PC-9 (cell line): ENCODE results near the gene NUP188. TPM values are rescaled to one million over a fixed set of nuclear protein-coding genes. Genes with fewer than 3 reads are reported as not detected.

Experiments
- BruUV-seq: library from RNA; stranded (reverse); fragments of 400-500 nt; replicated peaks from 2 replicates; lab custom pipeline; 2021; lab: Mats Ljungman, UMichigan
- CTCF ChIA-PET: fragments of 300-600 bp; sonication (Branson Sonifier 250); formaldehyde crosslinking; loops from one replicate; lab custom pipeline; 2022; ENCODE audit warnings: antibody characterized with exemption; lab: Charles Lee
- POLR2A ChIA-PET: fragments of 300-600 bp; sonication (Branson Sonifier 250); formaldehyde crosslinking; loops from one replicate; lab custom pipeline; 2022; ENCODE audit warnings: antibody characterized with exemption; ENCODE audit not compliant: unreplicated experiment; lab: Charles Lee
- DNase-seq, 2 experiments: peaks; one replicate each; pipeline versions ENCODE4 v3.0.0 to v3.0.0-alpha.2; 2015 to 2022; ENCODE audit warnings: mixed read lengths in 1 of 2
- H2AFZ ChIP-seq: fragments of 200-600 bp; sonication (generic); 2 replicates; pipeline ENCODE4 v1.8.1; 2017; ENCODE audit warnings: antibody characterized with exemption
- H3F3A ChIP-seq: fragments of 200-600 bp; sonication (generic); 2 replicates; pipeline ENCODE4 v1.8.1; 2017; ENCODE audit warnings: antibody characterized with exemption, mild to moderate bottlenecking, low read depth; ENCODE audit not compliant: insufficient read depth
- H3K27ac ChIP-seq: fragments of 200-600 bp; sonication (generic); 2 replicates; pipeline ENCODE4 v1.6.1; 2016; ENCODE audit warnings: mixed run types
- H3K27me3 ChIP-seq: fragments of 200-600 bp; sonication (generic); 2 replicates; pipeline ENCODE4 v1.6.1; 2016; ENCODE audit warnings: low read depth, mixed run types; ENCODE audit not compliant: insufficient read depth
- H3K36me3 ChIP-seq: fragments of 200-600 bp; sonication (generic); 2 replicates; pipeline ENCODE4 v1.6.1; 2016; ENCODE audit warnings: low read depth, mixed run types
- H3K4me1 ChIP-seq: fragments of 200-600 bp; sonication (generic); replicated peaks from 2 replicates; pipeline ENCODE4 v1.6.1; 2016; ENCODE audit warnings: mixed run types; ENCODE audit not compliant: insufficient read depth
- H3K4me2 ChIP-seq: fragments of 200-600 bp; sonication (generic); 2 replicates; pipeline ENCODE4 v1.6.1; 2017; ENCODE audit warnings: mixed run types
- H3K4me3 ChIP-seq: fragments of 200-600 bp; sonication (generic); 2 replicates; pipeline ENCODE4 v1.6.1; 2016; ENCODE audit warnings: mixed run types
- H3K79me2 ChIP-seq: fragments of 200-600 bp; sonication (generic); 2 replicates; pipeline ENCODE4 v1.6.1; 2017; ENCODE audit warnings: low read depth, mixed run types
- H3K9me2 ChIP-seq: fragments of 200-600 bp; sonication (generic); 2 replicates; pipeline ENCODE4 v1.8.1; 2017; ENCODE audit warnings: mild to moderate bottlenecking; ENCODE audit not compliant: insufficient read depth
- H3K9me3 ChIP-seq: fragments of 200-600 bp; sonication (generic); 2 replicates; pipeline ENCODE4 v1.8.1; 2016; ENCODE audit warnings: low read depth; ENCODE audit not compliant: insufficient read depth
- H4K20me1 ChIP-seq: fragments of 200-600 bp; sonication (generic); 2 replicates; pipeline ENCODE4 v1.8.1; 2017; ENCODE audit not compliant: insufficient read depth
- EZH2 ChIP-seq: fragments of 200-600 bp; sonication (generic); IDR thresholded peaks from 2 replicates; pipeline ENCODE4 v1.8.0; 2017; ENCODE audit warnings: antibody characterized with exemption, low read depth
- intact Hi-C: fragments of 100-400 bp; cut with micrococcal nuclease; formaldehyde crosslinking; loops from one replicate; pipeline ENCODE4 v1.10.0; 2022; ENCODE audit not compliant: unreplicated experiment
- total RNA-seq: library from RNA; stranded (reverse); gene quantifications from 2 replicates; pipeline ENCODE4 v1.2.3, GENCODE V29; 2021
- TF ChIP-seq, protein P1 (sequence below): fragments of 200-600 bp; sonication (generic); conservative IDR thresholded peaks from 2 replicates; pipeline ENCODE4 v1.6.1; 2017; ENCODE audit warnings: mixed run types, antibody characterized with exemption, mild to moderate bottlenecking, moderate library complexity

The NUP188 gene
- total RNA-seq, 1 experiment from 2014 or later: 90.0 TPM

DNA sequence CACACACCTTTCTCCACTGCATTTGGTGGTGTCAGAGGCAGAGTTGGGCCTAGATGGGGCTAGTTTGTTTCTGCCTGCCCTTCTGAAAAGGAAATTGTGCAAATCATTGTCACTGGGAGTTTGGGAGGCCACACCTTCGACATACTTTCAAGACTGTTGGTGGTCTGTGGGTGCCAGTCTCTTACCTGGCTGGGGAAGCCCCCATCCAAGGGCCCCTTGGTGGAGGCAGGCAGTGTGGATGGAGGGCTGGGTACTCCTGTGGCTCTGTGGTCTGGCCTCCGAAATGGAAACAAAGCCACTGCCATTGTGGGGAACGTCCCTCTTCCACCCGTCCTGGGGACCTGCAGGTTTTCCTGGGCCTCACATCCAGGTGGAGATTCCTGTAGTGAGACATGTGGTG, 37.6 kb upstream of the NUP188 start:
- H3K36me3 ChIP-seq: peaks cover 15% of the 10 kb centered on the region; the same call in 1 of the 2 replicates
- CTCF ChIA-PET: interaction anchor here (0.5 kb wide), 1 partner anchor 192 kb away, joined by 3 read pairs; no protein-coding TSS in a partner anchor
- no peak for TF ChIP-seq EZH2
- TF ChIP-seq, protein P1, sequence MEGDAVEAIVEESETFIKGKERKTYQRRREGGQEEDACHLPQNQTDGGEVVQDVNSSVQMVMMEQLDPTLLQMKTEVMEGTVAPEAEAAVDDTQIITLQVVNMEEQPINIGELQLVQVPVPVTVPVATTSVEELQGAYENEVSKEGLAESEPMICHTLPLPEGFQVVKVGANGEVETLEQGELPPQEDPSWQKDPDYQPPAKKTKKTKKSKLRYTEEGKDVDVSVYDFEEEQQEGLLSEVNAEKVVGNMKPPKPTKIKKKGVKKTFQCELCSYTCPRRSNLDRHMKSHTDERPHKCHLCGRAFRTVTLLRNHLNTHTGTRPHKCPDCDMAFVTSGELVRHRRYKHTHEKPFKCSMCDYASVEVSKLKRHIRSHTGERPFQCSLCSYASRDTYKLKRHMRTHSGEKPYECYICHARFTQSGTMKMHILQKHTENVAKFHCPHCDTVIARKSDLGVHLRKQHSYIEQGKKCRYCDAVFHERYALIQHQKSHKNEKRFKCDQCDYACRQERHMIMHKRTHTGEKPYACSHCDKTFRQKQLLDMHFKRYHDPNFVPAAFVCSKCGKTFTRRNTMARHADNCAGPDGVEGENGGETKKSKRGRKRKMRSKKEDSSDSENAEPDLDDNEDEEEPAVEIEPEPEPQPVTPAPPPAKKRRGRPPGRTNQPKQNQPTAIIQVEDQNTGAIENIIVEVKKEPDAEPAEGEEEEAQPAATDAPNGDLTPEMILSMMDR: no peak
- BruUV-seq: no TSS peak
- no peaks in the 10 kb centered on the region for H3K9me3 ChIP-seq
- H3K27me3 ChIP-seq: no peaks in the 10 kb centered on the region
- no peak overlapping the region for H3K4me2 ChIP-seq
- no peaks in the 10 kb centered on the region for H3K9me2 ChIP-seq
- no peak overlapping the region for H3K4me3 ChIP-seq
- H3F3A ChIP-seq: peaks cover 39% of the 10 kb centered on the region
- no peak for DNase-seq
- peaks cover 48% of the 10 kb centered on the region for H3K79me2 ChIP-seq
- intact Hi-C loops: loop anchor here (5.0 kb wide), 1 partner anchor 223 kb away; the partner anchor contains the start of gene SET
- peak overlapping the region; percentile 96; the same call in 1 of the 2 replicates for H3K27ac ChIP-seq
- peaks cover 44% of the 10 kb centered on the region for H3K4me1 ChIP-seq
- POLR2A ChIA-PET: no interaction called here
- H4K20me1 ChIP-seq: no peaks in the 10 kb centered on the region
- H2AFZ ChIP-seq: no peak overlapping the region

DNA sequence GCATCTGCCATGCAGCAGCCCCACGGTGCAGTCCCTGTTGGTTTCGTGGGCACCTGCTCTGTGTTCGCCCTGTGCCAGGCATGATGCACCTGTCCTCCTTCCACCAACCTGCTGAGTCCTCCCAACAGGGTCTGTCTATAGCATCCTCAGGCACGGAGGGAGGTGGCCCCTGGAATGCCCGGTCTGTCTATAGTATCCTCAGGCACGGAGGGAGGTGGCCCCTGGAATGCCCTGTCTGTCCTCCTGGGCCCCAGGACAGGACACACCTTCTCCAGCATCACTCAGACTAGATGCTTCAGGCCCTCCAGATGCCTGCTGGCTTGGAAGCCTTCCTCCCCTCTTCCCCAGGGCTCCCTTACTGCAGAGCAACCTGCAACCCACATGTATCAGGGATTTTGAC, 36.6 kb upstream of the NUP188 start:
- Histone ChIP-seq H3K27ac (peak overlapping the region; percentile 96), H3K36me3 (peaks cover 15% of the 10 kb centered on the region; the same call in 1 of the 2 replicates), H3K4me2 (peak overlapping the region; percentile 73), H2AFZ (no peak overlapping the region), H3K4me1 (peaks cover 44% of the 10 kb centered on the region), H3F3A (peaks cover 36% of the 10 kb centered on the region), H3K9me3 (no peaks in the 10 kb centered on the region), H3K79me2 (peaks cover 46% of the 10 kb centered on the region), H4K20me1 (no peaks in the 10 kb centered on the region), H3K4me3 (no peak overlapping the region), H3K27me3 (no peaks in the 10 kb centered on the region), H3K9me2 (no peaks in the 10 kb centered on the region)
- intact Hi-C loops: loop anchor here (5.0 kb wide), 1 partner anchor 224 kb away; the partner anchor contains the start of gene SET
- BruUV-seq: no TSS peak
- CTCF ChIA-PET: interaction anchor here (0.5 to 0.6 kb wide), 2 partner anchors 15 to 757 kb away, joined by 3 to 11 read pairs; no protein-coding TSS in a partner anchor
- peak in 1 of 2 experiments; percentile 31 for DNase-seq
- POLR2A ChIA-PET: interaction anchor here (0.5 to 0.7 kb wide), 4 partner anchors 9 to 603 kb away, joined by 3 to 20 read pairs (median 6); no protein-coding TSS in a partner anchor
- TF ChIP-seq, protein P1: no peak
- no peak for TF ChIP-seq EZH2

DNA sequence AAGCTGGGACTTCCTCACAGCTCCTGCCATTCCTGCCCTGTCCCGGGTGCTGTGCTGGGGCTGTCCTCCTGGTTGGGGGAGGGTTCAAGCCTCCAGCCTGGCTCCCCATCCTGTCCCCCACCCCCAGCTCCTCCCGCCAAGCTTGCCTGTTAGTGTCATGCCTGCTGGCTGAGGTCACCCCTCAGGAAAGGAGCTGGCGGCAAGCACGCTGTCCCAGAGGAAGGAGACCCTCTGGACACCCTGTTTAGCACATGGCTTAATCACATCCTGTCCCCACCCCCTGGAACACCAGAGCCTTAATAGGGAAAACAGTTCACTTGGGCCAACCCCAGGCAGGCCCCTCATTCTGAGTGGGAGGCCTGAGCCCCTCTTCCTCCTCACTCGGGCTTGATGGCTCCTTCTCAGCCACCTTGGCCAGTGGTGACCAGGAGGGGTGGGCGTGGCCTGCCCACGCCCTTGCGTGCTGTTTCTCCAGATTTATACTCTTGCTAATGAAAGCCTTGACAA, 35.9 kb upstream of the NUP188 start:
- Histone ChIP-seq H3K4me1 (peaks cover 44% of the 10 kb centered on the region), H3F3A (peaks cover 35% of the 10 kb centered on the region), H2AFZ (no peak overlapping the region), H3K4me2 (peak overlapping the region; percentile 73), H4K20me1 (no peaks in the 10 kb centered on the region), H3K4me3 (peak overlapping the region; percentile 7; the same call in 1 of the 2 replicates), H3K36me3 (peaks cover 15% of the 10 kb centered on the region; the same call in 1 of the 2 replicates), H3K79me2 (peaks cover 46% of the 10 kb centered on the region), H3K27me3 (no peaks in the 10 kb centered on the region), H3K9me3 (no peaks in the 10 kb centered on the region), H3K9me2 (no peaks in the 10 kb centered on the region), H3K27ac (peak overlapping the region; percentile 96)
- TF ChIP-seq EZH2: no peak
- TF ChIP-seq, protein P1: no peak
- POLR2A ChIA-PET: interaction anchor here (0.5 to 0.7 kb wide), 4 partner anchors 10 to 604 kb away, joined by 3 to 20 read pairs (median 4); partner anchors contain the start of gene KYAT1
- BruUV-seq: no TSS peak
- intact Hi-C loops: loop anchor here (1.0 to 5.0 kb wide), 5 partner anchors 9 to 224 kb away; partner anchors contain the start of genes KYAT1 and SET
- peak; percentile 64 to 81 for DNase-seq
- CTCF ChIA-PET: interaction anchor here (0.6 kb wide), 1 partner anchor 16 kb away, joined by 3 read pairs; no protein-coding TSS in a partner anchor
